Caco-2 (cell line): Measurements from ENCODE around the gene ZFAND4. TPM values are rescaled to one million over a fixed set of nuclear protein-coding genes. Genes with fewer than 3 reads are reported as not detected.

Experiments
- BruUV-seq: library from RNA; stranded (reverse); fragments of 400-500 nt; replicated peaks from 2 replicates; lab custom pipeline; 2021; lab: Mats Ljungman, UMichigan
- CTCF ChIA-PET: fragments of 300-600 bp; sonication (Branson Sonifier 250); formaldehyde crosslinking; loops from one replicate; lab custom pipeline; 2022; ENCODE audit warnings: antibody characterized with exemption; lab: Charles Lee
- POLR2A ChIA-PET: fragments of 300-600 bp; sonication (Branson Sonifier 250); formaldehyde crosslinking; loops from one replicate; lab custom pipeline; 2022; ENCODE audit warnings: antibody characterized with exemption; lab: Charles Lee
- DNase-seq, 2 experiments: peaks; one replicate each; pipeline versions ENCODE4 v3.0.0 to v3.0.0-alpha.2; 2020 to 2022
- H3K27me3 ChIP-seq: replicated peaks from 2 replicates; pipeline ENCODE4 v1.6.0; 2011; ENCODE audit warnings: low read length; ENCODE audit not compliant: control insufficient read depth, insufficient read depth
- H3K36me3 ChIP-seq: 2 replicates; pipeline ENCODE4 v1.5.1; 2011; ENCODE audit warnings: low read length; ENCODE audit not compliant: control insufficient read depth, insufficient read depth
- H3K4me1 ChIP-seq: fragments of 250-450 bp; sonication (Bioruptor Pico); 2 replicates; pipeline ENCODE4 v1.5.1; 2020; ENCODE audit warnings: mild to moderate bottlenecking
- H3K4me3 ChIP-seq: 2 replicates; pipeline ENCODE4 v1.5.1; 2011; ENCODE audit warnings: low read depth, mild to moderate bottlenecking, control low read depth, low read length
- H3K9me3 ChIP-seq: fragments of 250-450 bp; sonication (Bioruptor Pico); 2 replicates; pipeline ENCODE4 v1.5.1; 2020; ENCODE audit warnings: mild to moderate bottlenecking, moderate library complexity
- H3K27ac Mint-ChIP-seq: one replicate; pipeline ENCODE4 v1.8.0; 2022; ENCODE audit warnings: mixed read lengths; ENCODE audit not compliant: unreplicated experiment
- H3K27me3 Mint-ChIP-seq: one replicate; pipeline ENCODE4 v1.8.0; 2022; ENCODE audit warnings: mixed read lengths; ENCODE audit not compliant: insufficient read depth, unreplicated experiment
- H3K36me3 Mint-ChIP-seq: one replicate; pipeline ENCODE4 v1.8.0; 2022; ENCODE audit warnings: mild to moderate bottlenecking, mixed read lengths; ENCODE audit not compliant: insufficient read depth, unreplicated experiment
- H3K4me1 Mint-ChIP-seq: one replicate; pipeline ENCODE4 v1.8.0; 2022; ENCODE audit warnings: low read depth, mixed read lengths; ENCODE audit not compliant: unreplicated experiment
- H3K4me3 Mint-ChIP-seq: one replicate; pipeline ENCODE4 v1.8.0; 2022; ENCODE audit warnings: mild to moderate bottlenecking, moderate library complexity, mixed read lengths; ENCODE audit not compliant: unreplicated experiment
- H3K9me3 Mint-ChIP-seq: one replicate; pipeline ENCODE4 v1.8.0; 2022; ENCODE audit warnings: mixed read lengths; ENCODE audit not compliant: unreplicated experiment
- CTCF ChIP-seq, 2 experiments: fragments of 200-600 bp in 1 of 2; IDR thresholded peaks; 1 replicate in 1 of 2; 2 replicates in 1 of 2; pipeline versions ENCODE4 v1.5.1 to v1.8.0; 2011 to 2022; ENCODE audit warnings: antibody characterized with exemption in 1 of 2, control low read depth in 1 of 2, inconsistent platforms in 1 of 2, low read depth in 1 of 2, low read length in 1 of 2, mild to moderate bottlenecking in 1 of 2, moderate library complexity in 1 of 2; ENCODE audit not compliant: insufficient read depth in 1 of 2, severe bottlenecking in 1 of 2, unreplicated experiment in 1 of 2
- intact Hi-C: fragments of 100-400 bp; cut with micrococcal nuclease; formaldehyde crosslinking; loops from one replicate; pipeline ENCODE4 v1.10.0; 2022; ENCODE audit not compliant: unreplicated experiment
- total RNA-seq: library from RNA; stranded (reverse); gene quantifications from 2 replicates; pipeline ENCODE4 v1.2.3, GENCODE V29; 2022

ZFAND4 gene
- total RNA-seq, 1 experiment from 2014 or later = 9.3 TPM

GRCh38 chr10:45627412-45628048, 45.0 kb downstream of the ZFAND4 start:
- intact Hi-C loops = no loop called here
- Histone ChIP-seq H3K4me1 (no peaks in the 10 kb centered on the region), H3K36me3 (no peaks in the 10 kb centered on the region), H3K27me3 (no peaks in the 10 kb centered on the region), H3K9me3 (no peaks in the 10 kb centered on the region), H3K4me3 (no peak overlapping the region)
- Mint-ChIP-seq H3K27ac (no peak overlapping the region), H3K27me3 (no peaks in the 10 kb centered on the region), H3K9me3 (no peaks in the 10 kb centered on the region), H3K4me3 (no peak overlapping the region), H3K36me3 (no peaks in the 10 kb centered on the region), H3K4me1 (no peaks in the 10 kb centered on the region)
- POLR2A ChIA-PET = no interaction called here
- BruUV-seq = no TSS peak
- no peak for DNase-seq
- CTCF ChIA-PET = no interaction called here
- no peak for TF ChIP-seq CTCF (IDR thresholded peaks at IDR 0.05; ENCODE audit: insufficient read depth in 1 of 2, low read depth in 1 of 2, low read length in 1 of 2, severe bottlenecking in 1 of 2, unreplicated experiment in 1 of 2)

DNA sequence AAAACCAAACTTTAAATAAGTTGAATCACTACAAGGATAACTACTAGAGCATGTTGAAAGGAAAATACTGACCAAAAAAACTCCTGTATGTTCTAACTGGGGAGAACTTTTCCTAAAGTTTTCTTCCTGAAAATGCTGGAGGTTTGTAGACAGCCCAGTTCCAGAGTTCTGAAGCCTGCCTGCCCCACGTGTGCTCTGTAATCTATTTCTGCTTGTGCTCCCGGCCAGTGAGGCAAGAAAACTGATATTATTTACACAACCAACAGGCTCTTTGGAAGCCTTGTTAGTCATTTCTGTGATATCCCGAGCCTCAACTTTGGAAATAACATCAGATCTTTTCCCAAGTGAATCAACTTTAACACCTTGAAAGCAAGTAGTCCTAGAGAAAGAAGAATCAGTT, 46.7 kb downstream of the ZFAND4 start:
- no peak for TF ChIP-seq CTCF (IDR thresholded peaks at IDR 0.05; ENCODE audit: insufficient read depth in 1 of 2, low read depth in 1 of 2, low read length in 1 of 2, severe bottlenecking in 1 of 2, unreplicated experiment in 1 of 2)
- no peak overlapping the region for H3K4me3 Mint-ChIP-seq
- no peak for DNase-seq
- no peaks in the 10 kb centered on the region for H3K9me3 Mint-ChIP-seq
- H3K27me3 Mint-ChIP-seq = no peaks in the 10 kb centered on the region
- no peaks in the 10 kb centered on the region for H3K9me3 ChIP-seq
- BruUV-seq = no TSS peak
- no peak overlapping the region for H3K27ac Mint-ChIP-seq
- no peaks in the 10 kb centered on the region for H3K4me1 Mint-ChIP-seq
- no peaks in the 10 kb centered on the region for H3K4me1 ChIP-seq
- ChIA-PET POLR2A (no interaction called here), CTCF (no interaction called here)
- H3K36me3 ChIP-seq = no peaks in the 10 kb centered on the region
- H3K27me3 ChIP-seq = no peaks in the 10 kb centered on the region
- no peaks in the 10 kb centered on the region for H3K36me3 Mint-ChIP-seq
- intact Hi-C loops = no loop called here
- no peak overlapping the region for H3K4me3 ChIP-seq

DNA sequence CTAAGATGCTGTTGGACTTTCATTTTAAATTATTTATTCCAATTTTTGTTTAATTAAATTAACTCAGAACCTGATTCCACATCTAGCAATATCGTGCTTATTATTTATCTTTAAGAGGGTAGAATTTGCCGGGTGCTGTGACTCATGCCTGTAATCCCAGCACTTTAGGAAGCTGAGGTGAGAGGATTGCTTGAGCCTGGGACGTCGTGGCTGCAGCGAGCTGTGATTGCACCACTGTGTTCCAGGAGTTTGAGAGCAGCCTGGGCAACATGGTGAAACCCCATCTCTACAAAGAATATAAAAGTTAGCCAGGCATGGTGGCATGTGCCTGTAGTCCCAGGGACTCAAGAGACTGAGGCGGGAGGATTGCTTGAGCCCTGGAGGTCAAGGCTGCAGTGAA, 47.8 kb downstream of the ZFAND4 start:
- H3K9me3 ChIP-seq = no peaks in the 10 kb centered on the region
- H3K4me3 ChIP-seq = no peak overlapping the region
- TF ChIP-seq CTCF (IDR thresholded peaks at IDR 0.05; ENCODE audit: insufficient read depth in 1 of 2, low read depth in 1 of 2, low read length in 1 of 2, severe bottlenecking in 1 of 2, unreplicated experiment in 1 of 2) = no peak
- POLR2A ChIA-PET = no interaction called here
- H3K36me3 ChIP-seq = no peaks in the 10 kb centered on the region
- Mint-ChIP-seq H3K4me3 (no peak overlapping the region), H3K9me3 (no peaks in the 10 kb centered on the region), H3K27me3 (no peaks in the 10 kb centered on the region), H3K4me1 (no peaks in the 10 kb centered on the region), H3K27ac (no peak overlapping the region), H3K36me3 (no peaks in the 10 kb centered on the region)
- CTCF ChIA-PET = no interaction called here
- H3K27me3 ChIP-seq = no peaks in the 10 kb centered on the region
- H3K4me1 ChIP-seq = no peaks in the 10 kb centered on the region
- no peak for DNase-seq
- intact Hi-C loops = loop anchor here (1.0 kb wide), 1 partner anchor 48 kb away; the partner anchor contains the start of gene ZFAND4
- BruUV-seq = no TSS peak
